NCI-H2196 (cell line): Measurements from ENCODE around the gene RAB3D.
"Not testable (repeated sequence)": the region's sequence is repeated elsewhere in the genome, so short reads cannot be mapped to it uniquely, and the experiment has no call there.

Source experiments
- DNase-seq: peaks from one replicate; lab custom pipeline; 2025; ENCODE audit not compliant: unreplicated experiment; lab: John Stamatoyannopoulos, UW

RAB3D gene, protein sequence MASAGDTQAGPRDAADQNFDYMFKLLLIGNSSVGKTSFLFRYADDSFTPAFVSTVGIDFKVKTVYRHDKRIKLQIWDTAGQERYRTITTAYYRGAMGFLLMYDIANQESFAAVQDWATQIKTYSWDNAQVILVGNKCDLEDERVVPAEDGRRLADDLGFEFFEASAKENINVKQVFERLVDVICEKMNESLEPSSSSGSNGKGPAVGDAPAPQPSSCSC

GRCh38 chr19:11339254-11340098 lies at the start of gene RAB3D:
Gene RAB3D (minus strand): TSS chr19:11339657. CDS start chr19:11337399, 2,258 bp downstream.
- peak; percentile 93 for DNase-seq

DNA sequence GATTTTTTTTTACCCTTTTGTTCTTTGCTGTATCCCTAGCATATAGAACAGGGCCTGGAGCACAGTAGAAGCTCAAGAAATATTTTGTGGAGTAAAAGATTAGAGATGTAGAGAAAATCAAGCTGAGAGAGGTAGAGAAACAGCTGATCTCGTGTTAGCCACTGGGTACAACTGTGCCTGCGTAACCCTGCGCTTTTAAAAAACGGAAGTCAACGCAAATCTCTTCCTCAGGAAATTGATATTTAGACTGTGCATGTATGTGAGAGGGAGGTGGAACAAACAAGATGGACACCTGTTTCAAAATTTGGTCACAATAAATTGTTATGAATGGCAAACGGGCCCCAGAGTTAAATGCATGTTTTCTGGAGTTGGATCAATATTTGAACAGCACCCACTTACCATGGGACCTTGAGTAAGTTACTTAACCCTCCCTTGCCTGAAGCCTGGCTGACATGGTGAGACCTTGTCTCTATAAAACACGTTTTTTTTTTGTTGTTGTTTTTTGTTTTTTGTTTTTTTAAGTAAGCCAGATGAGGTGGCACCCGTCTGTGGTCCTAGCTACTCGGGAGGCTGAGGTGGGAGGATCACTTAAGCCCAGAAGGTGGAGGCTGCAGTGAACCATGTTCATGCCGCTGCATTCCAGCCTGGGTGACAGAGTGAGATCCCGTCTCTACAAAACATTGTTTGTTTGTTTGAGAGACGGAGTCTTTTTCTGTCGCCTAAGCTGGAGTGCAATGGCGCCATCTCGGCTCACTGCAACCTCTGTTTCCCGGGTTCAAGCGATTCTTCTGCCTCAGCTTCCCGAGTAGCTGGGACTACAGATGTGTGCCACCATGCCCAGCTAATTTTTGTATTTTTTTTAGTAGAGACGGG lies 47.9 kb upstream of the RAB3D start:
- DNase-seq = no peak

DNA sequence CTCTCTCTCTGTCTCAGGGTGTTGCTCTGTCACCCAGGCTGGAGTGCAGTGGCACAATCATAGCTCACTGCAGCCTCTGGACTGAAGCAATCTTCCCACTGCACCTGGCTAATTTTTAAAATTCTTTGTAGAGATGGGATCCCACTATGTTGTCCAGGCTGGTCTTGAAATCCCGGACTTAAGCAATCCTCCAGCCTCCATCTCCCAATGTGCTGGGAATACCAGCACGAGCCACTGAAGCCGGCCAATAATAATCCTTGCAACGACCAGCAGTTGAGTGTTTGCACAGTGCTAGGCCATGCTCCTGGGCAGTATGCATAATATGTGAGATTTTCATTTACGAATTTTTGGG lies 45.3 kb upstream of the RAB3D start:
- no peak for DNase-seq

DNA sequence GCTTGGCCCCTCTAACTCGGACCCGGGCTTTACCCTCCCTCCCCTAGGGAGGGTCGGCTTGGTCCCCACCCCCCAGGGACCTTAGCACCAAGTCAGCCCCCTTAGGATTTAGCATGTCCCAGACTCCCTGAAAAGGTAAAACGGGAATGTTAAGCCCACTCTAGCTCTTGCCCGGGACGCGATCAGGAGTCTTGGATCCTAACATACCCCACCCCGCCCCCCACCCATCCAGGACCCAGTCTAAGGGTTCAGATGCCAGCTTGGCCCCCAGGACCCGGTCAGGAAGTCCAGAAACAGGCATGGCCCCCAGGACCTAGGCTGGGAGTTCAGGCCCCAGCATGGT lies 44.2 kb upstream of the RAB3D start:
- DNase-seq = no peak

GRCh38 chr19:11382898-11383705 lies 43.6 kb upstream of the RAB3D start:
- DNase-seq = peak; percentile 76

- DNase-seq = peak; percentile 97
These were observed 41.4 kb upstream of the RAB3D start for GRCh38 chr19:11380653-11381537.

DNA sequence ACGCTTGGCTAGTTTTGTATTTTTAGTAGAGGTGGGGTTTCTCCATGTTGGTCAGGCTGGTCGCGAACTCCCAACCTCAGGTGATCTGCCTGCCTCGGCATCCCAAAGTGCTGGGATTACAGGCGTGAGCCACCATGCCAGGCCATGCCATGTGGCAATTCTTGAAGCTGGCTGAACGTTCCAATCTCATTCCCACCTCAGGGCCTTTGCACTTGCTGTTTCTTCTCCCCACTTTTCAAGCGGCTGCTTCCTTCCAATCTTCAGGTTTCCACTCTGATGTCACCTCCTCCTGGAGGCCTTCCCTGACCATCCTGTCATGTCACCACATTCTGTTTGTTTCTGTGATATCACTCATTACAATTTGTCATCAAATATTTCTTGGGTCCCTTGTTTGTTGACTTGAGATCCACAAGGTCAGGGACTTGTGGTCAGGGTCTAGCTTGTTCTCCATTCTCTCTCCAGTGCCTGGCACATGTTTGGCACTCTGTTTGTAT lies 40.4 kb upstream of the RAB3D start:
- no peak for DNase-seq

GRCh38 chr19:11379269-11379845 lies 39.9 kb upstream of the RAB3D start:
- DNase-seq = not testable (repeated sequence)

DNA sequence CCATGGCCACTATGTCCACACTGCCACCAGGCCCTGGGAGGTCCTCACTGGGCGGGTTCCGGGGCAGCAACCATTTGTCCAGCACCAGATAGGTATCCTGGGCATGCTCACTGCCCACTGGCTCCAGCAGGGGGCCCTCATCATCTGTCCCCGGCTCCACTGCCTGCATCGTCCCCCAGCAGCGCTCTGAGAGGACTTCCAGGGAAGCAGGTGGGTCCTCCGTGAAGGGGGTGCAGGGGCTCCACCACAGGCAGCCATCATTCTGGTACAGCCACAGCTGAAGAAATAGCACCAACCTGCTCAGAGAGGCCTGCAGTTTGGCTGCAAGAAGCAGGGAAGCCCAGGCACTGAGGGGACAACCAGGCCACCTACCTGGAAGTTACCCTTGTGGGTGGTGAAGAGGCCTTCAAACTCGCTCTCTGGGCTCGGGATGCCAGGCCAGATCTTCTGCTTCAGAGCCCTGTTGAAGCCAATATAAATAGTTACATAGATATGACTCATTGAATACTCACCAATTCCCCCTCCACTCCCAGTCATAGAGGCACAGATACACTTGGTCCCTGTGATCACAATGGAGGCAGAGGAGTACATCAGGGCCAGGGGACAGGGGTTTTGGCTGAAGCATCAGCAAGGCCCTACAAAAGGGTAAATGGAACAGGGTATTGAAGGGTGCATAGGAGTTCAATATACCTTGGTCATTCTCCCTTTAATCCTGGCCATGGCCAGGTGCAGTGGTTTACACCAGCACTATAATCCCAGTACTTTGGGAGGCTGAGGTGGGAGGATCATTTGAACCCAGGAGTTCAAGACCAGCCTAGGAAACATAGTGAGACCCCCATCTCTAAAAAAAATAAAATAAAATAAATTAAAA lies 39.1 kb upstream of the RAB3D start:
- peak; percentile 49 for DNase-seq

DNA sequence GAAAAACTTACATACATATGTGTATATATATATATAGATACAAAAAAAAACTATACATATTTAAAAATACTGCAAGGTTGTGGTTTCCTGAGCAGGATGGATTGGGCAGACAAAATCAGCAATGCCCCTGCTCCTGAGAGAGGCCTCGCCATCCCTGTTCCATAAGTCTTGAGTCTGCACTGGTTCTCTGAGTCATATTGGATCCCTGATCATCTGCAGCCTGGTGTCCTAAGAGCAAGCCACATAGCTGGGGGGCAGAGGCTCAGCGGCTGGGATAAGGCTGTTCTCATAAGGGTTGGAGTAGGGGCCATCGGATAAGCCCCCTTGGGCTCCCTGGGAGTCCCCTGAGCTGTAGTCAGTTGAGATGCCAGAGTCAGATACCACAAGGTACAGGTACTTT lies 38.3 kb upstream of the RAB3D start:
- no peak for DNase-seq

GRCh38 chr19:11377237-11377636 lies 37.8 kb upstream of the RAB3D start:
- no peak for DNase-seq

GRCh38 chr19:11375143-11375948 lies 35.9 kb upstream of the RAB3D start:
- DNase-seq = peak; percentile 58

DNA sequence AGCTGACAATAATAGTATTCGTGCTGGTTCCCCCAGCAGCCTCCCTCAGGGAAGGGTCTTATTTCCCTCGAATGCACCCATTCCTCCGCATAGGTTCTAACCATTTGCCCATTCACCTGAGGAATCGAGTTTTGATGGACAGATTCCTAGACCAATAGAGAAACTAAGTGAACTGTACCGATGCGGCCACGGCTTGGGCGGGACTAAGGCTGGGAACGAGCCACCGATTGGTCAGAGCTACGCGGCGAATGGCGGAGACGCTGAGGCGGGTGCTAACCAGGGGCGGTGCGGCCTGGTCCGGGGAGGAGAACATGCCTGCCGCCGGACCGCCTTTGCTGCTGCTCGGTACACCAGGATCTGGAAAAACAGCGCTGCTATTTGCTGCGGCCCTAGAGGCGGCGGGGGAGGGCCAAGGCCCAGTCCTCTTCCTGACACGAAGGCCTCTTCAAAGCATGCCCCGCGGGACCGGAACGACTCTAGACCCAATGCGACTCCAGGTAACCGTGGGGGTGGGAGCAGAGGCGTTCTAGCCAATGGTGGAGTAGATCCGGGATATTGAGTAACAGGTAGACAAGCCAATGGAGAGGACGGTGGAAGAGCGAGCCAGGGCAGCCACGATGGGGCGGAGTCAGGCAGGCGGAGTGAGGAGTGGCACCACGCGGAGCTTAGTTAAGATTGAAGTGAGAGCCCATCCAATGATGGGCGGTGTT lies 35.1 kb upstream of the RAB3D start, which contains the start of gene SWSAP1:
Gene SWSAP1 (plus strand): TSS at position 234 of the 710 bp plus-strand sequence. CDS start 15 bp downstream, at position 249.
- DNase-seq = peak; percentile 99

GRCh38 chr19:11373885-11374432 lies 34.5 kb upstream of the RAB3D start:
- no peak for DNase-seq

- DNase-seq = peak; percentile 89
These were observed 33.9 kb upstream of the RAB3D start for GRCh38 chr19:11373166-11373884.

DNA sequence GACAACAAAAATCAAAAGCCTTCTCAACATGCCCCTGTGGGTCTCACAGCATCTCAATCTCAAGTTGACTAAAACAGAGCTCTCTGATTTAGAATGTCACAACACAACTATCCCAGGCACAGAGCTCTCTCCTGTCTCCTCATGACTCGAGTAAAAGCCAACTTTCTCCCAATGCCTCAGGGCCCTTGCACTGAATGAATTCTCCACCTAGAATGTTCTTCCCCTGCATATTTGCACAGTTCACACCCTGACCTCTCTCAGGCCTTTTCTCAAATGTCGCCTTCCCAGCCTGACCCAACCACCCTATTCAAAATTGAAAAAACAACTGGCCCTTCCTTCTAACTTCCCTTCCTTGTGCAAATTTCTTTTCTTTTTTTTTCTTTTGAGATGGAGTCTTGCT lies 31.3 kb upstream of the RAB3D start:
- no peak for DNase-seq
